Colonic mucosa (tissue), 4 donors: ENCODE data around the gene GABRB2. TPM values are rescaled to one million over a fixed set of nuclear protein-coding genes. Genes with fewer than 3 reads are reported as not detected.

Experiments
- DNase-seq: peaks from one replicate; pipeline ENCODE4 v3.0.0-alpha.2; 2020
- H3K27ac ChIP-seq: fragments of 200-600 bp; one replicate; pipeline ENCODE4 v1.8.0; 2021
- H3K27me3 ChIP-seq: fragments of 200-600 bp; one replicate; pipeline ENCODE4 v1.8.0; 2021
- H3K36me3 ChIP-seq: fragments of 200-600 bp; one replicate; pipeline ENCODE4 v1.8.0; 2021
- H3K4me1 ChIP-seq: fragments of 200-600 bp; one replicate; pipeline ENCODE4 v1.8.0; 2021; ENCODE audit warnings: mild to moderate bottlenecking
- H3K4me3 ChIP-seq: fragments of 200-600 bp; one replicate; pipeline ENCODE4 v1.8.0; 2021
- H3K9ac ChIP-seq, 2 donors: one replicate each; pipeline ENCODE4 v1.7.0; 2013; ENCODE audit warnings: control low read depth in 2 of 2, low read depth in 2 of 2, low read length in 2 of 2
- H3K9me3 ChIP-seq: fragments of 200-600 bp; one replicate; pipeline ENCODE4 v1.8.0; 2021
- intact Hi-C: fragments of 100-400 bp; cut with DNase I; formaldehyde crosslinking; loops from one replicate; pipeline ENCODE4 v1.14.1; 2022
- total RNA-seq, 2 donors: library from RNA; stranded (reverse); fragmentation: NEBNext Ultra II Directional in 1 of 2; extraction: Animal tissue kit (Norgen Biotek cat#: 25700) in 1 of 2; gene quantifications; one replicate each; pipeline ENCODE4 v1.2.1, GENCODE V29; 2021
- TF ChIP-seq, protein P1 (sequence below): fragments of 200-600 bp; IDR thresholded peaks from one replicate; pipeline ENCODE4 v1.8.0; 2022; ENCODE audit warnings: antibody characterized with exemption, mild to moderate bottlenecking
- donor health status: healthy.
- donor health status: DM: no; HTN: no; CAD: no.
- donor health status: DM: no; HTN: no; CAD: no.

GABRB2 gene
- total RNA-seq, 2 donors from 2014 or later: 1.5 to 4.2 TPM

DNA sequence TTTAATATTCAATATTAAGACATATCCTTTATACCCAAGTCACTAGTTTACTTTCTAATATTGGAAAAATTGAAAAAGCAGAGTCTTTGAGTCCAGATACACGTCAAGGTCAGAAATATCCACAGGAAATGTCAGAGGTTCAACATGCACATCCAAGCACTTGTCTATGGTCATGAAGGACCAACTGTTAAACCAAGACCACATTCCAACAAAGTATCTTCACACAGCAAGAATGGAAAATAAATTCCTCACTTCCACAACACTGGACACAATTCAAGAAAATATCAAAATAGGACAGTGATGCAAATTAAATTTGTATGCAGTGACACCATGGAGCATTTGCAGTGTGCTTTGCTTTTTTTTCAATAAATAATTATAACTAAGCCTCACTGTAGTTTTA lies 142.5 kb downstream of the GABRB2 start:
- Histone ChIP-seq H3K27me3 (no peaks in the 10 kb centered on the region), H3K36me3 (no peaks in the 10 kb centered on the region), H3K9me3 (no peaks in the 10 kb centered on the region), H3K27ac (no peak overlapping the region), H3K4me1 (no peaks in the 10 kb centered on the region), H3K4me3 (no peak overlapping the region), H3K9ac (no peak overlapping the region)
- no peak for DNase-seq
- intact Hi-C loops: no loop called here
- TF ChIP-seq, protein P1, sequence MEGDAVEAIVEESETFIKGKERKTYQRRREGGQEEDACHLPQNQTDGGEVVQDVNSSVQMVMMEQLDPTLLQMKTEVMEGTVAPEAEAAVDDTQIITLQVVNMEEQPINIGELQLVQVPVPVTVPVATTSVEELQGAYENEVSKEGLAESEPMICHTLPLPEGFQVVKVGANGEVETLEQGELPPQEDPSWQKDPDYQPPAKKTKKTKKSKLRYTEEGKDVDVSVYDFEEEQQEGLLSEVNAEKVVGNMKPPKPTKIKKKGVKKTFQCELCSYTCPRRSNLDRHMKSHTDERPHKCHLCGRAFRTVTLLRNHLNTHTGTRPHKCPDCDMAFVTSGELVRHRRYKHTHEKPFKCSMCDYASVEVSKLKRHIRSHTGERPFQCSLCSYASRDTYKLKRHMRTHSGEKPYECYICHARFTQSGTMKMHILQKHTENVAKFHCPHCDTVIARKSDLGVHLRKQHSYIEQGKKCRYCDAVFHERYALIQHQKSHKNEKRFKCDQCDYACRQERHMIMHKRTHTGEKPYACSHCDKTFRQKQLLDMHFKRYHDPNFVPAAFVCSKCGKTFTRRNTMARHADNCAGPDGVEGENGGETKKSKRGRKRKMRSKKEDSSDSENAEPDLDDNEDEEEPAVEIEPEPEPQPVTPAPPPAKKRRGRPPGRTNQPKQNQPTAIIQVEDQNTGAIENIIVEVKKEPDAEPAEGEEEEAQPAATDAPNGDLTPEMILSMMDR: no peak

DNA sequence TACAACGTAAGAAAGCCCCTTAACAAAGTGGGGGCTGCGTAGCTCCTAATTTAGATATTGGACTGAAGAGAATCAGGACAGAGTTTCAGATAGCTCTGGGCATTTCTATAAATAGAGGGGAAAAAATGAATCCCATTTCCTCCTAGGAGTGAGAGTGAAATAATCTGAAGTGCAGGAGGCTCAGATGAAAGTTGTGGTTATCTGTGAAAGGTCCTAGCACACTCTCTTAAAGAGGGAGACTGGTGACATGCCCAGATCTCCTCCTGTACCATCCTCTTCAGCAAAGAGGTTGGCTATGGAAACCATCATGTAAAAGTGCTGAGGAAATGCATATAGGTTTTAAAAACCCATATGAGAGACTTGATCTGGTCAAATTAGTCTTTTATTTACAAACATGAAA lies 143.4 kb downstream of the GABRB2 start:
- DNase-seq: no peak
- Histone ChIP-seq H3K36me3 (no peaks in the 10 kb centered on the region), H3K27ac (no peak overlapping the region), H3K9me3 (no peaks in the 10 kb centered on the region), H3K9ac (no peak overlapping the region), H3K4me1 (no peaks in the 10 kb centered on the region), H3K4me3 (no peak overlapping the region), H3K27me3 (no peaks in the 10 kb centered on the region)
- intact Hi-C loops: no loop called here
- TF ChIP-seq, protein P1: no peak

DNA sequence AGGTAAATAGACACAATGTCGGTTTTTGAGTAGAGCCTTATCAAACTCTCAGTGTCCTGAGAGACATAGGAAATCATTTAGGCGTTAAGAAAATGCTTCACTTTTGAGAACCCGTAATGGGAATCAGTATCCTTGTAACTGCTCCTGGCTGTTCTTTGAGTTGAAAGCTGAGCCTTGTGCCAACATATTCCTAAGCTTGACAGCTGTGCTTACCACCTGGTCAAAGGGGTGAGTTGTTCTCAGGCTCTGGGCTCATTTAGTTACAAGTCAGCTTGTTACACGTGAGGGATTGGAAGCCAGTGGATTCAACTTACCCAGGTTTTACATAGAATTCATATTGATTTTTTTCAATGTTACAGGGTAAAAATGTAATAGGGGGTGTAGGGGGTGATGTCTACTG lies 145.9 kb downstream of the GABRB2 start:
- Histone ChIP-seq H3K27ac (no peak overlapping the region), H3K4me1 (no peaks in the 10 kb centered on the region), H3K27me3 (no peaks in the 10 kb centered on the region), H3K9me3 (no peaks in the 10 kb centered on the region), H3K36me3 (no peaks in the 10 kb centered on the region), H3K9ac (no peak overlapping the region), H3K4me3 (no peak overlapping the region)
- TF ChIP-seq, protein P1: no peak
- intact Hi-C loops: no loop called here
- DNase-seq: no peak

DNA sequence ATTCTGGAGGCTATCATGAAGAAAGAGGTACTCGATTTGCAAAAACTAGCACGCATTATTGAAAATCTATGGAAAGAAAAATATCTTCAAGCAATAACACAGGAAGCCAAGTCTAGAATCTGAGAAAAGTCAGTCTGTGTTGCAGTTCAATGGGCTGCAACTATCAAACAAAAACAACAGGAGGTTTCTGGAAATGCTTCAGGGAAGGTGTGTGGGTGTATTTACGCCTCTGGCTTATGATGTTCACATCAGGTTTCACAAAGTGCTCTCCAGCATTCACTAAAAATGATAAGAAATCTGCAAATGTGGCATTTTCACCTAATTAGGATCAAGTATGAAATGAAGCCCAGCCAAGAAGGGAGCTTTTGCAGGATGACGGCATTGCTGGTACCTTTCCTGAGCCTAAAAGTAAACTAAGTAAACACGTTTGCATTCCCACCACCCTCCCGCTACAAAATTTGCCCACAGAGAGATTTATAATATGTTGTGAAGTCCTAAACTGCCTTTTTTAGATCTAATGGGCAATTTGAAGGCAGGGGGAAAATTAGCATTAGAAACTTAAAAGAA lies 146.4 kb downstream of the GABRB2 start:
- H3K27ac ChIP-seq: no peak overlapping the region
- no peak overlapping the region for H3K4me3 ChIP-seq
- DNase-seq: no peak

DNA sequence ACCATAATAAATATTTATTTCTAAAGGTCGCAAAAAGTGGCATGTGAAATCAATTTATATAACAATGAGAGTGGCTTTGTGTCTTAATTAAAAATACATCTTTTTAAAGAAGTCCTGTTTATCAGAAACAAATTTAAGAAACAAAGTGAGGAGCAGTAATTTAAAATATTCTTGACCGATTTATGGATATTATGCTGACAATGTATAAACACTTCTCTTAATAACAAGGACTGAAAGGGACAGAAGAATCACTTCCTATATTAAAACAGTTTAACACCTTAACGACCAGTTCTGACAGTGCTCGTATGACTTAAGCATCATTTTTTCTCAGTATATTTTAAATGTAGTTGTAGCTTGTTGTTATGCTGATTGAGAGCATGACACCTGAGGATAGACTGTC lies 149.1 kb downstream of the GABRB2 start:
- Histone ChIP-seq H3K36me3 (no peaks in the 10 kb centered on the region), H3K4me1 (no peaks in the 10 kb centered on the region), H3K4me3 (no peak overlapping the region), H3K9ac (no peak overlapping the region), H3K9me3 (no peaks in the 10 kb centered on the region), H3K27ac (no peak overlapping the region), H3K27me3 (no peaks in the 10 kb centered on the region)
- intact Hi-C loops: no loop called here
- TF ChIP-seq, protein P1: no peak
- no peak for DNase-seq

More for the DNA sequence above, 146.4 kb downstream of the GABRB2 start:
- no peaks in the 10 kb centered on the region for H3K9me3 ChIP-seq
- H3K9ac ChIP-seq: no peak overlapping the region
- H3K36me3 ChIP-seq: no peaks in the 10 kb centered on the region
- no peaks in the 10 kb centered on the region for H3K27me3 ChIP-seq
- intact Hi-C loops: no loop called here
- H3K4me1 ChIP-seq: no peaks in the 10 kb centered on the region
- TF ChIP-seq, protein P1: no peak
